Colonic mucosa (tissue), 4 donors: ENCODE results near the gene LTBP2. TPM values are rescaled to one million over a fixed set of nuclear protein-coding genes. Genes with fewer than 3 reads are reported as not detected.

Experiments
- DNase-seq: peaks from one replicate; pipeline ENCODE4 v3.0.0-alpha.2; 2020
- H3K27ac ChIP-seq: fragments of 200-600 bp; one replicate; pipeline ENCODE4 v1.8.0; 2021
- H3K27me3 ChIP-seq: fragments of 200-600 bp; one replicate; pipeline ENCODE4 v1.8.0; 2021
- H3K36me3 ChIP-seq: fragments of 200-600 bp; one replicate; pipeline ENCODE4 v1.8.0; 2021
- H3K4me1 ChIP-seq: fragments of 200-600 bp; one replicate; pipeline ENCODE4 v1.8.0; 2021; ENCODE audit warnings: mild to moderate bottlenecking
- H3K4me3 ChIP-seq: fragments of 200-600 bp; one replicate; pipeline ENCODE4 v1.8.0; 2021
- H3K9ac ChIP-seq, 2 donors: one replicate each; pipeline ENCODE4 v1.7.0; 2013; ENCODE audit warnings: control low read depth in 2 of 2, low read depth in 2 of 2, low read length in 2 of 2
- H3K9me3 ChIP-seq: fragments of 200-600 bp; one replicate; pipeline ENCODE4 v1.8.0; 2021
- CTCF ChIP-seq: fragments of 200-600 bp; IDR thresholded peaks from one replicate; pipeline ENCODE4 v1.8.0; 2022; ENCODE audit warnings: antibody characterized with exemption, mild to moderate bottlenecking
- intact Hi-C: fragments of 100-400 bp; cut with DNase I; formaldehyde crosslinking; loops from one replicate; pipeline ENCODE4 v1.14.1; 2022
- total RNA-seq, 2 donors: library from RNA; stranded (reverse); fragmentation: NEBNext Ultra II Directional in 1 of 2; extraction: Animal tissue kit (Norgen Biotek cat#: 25700) in 1 of 2; gene quantifications; one replicate each; pipeline ENCODE4 v1.2.1, GENCODE V29; 2021
- donor health status: healthy.
- donor health status: DM: no; HTN: no; CAD: no.
- donor health status: DM: no; HTN: no; CAD: no.

LTBP2 gene
- total RNA-seq, 2 donors from 2014 or later = 1.9 to 3.7 TPM

DNA sequence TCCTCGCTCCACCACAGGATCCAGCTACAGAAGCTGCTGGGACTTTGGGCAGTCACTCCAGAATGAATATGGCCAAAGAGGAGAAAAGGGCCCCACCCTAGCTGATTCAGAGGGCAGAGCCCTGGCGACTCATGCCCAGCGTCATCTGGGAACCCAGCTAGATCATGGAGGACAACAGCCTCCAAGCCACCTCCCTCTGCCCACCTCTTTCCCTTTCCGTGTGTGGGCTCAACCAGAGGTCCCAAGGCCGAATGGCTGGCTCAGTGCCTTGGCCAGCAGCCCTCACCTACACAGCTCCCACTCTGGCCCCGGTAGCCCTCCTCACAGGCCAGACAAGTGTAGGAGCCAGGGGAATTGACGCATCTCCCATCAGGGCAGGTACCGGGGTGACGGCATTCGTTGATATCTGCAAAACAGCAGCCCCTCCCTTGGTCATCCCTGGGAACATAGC is 101.1 kb downstream of the LTBP2 start:
- Histone ChIP-seq H3K9me3 (no peaks in the 10 kb centered on the region), H3K27ac (no peak overlapping the region), H3K9ac (no peak overlapping the region), H3K4me3 (no peak overlapping the region), H3K27me3 (no peaks in the 10 kb centered on the region), H3K36me3 (no peaks in the 10 kb centered on the region), H3K4me1 (no peaks in the 10 kb centered on the region)
- no peak for TF ChIP-seq CTCF
- no peak for DNase-seq
- intact Hi-C loops = no loop called here

GRCh38 chr14:74510223-74510931 is 101.7 kb downstream of the LTBP2 start:
- intact Hi-C loops = no loop called here
- H3K9ac ChIP-seq = no peak overlapping the region
- no peak for TF ChIP-seq CTCF

GRCh38 chr14:74509587-74510222 is 102.3 kb downstream of the LTBP2 start:
- intact Hi-C loops = no loop called here
- no peaks in the 10 kb centered on the region for H3K4me1 ChIP-seq
- H3K36me3 ChIP-seq = no peaks in the 10 kb centered on the region
- H3K27me3 ChIP-seq = no peaks in the 10 kb centered on the region
- DNase-seq = no peak
- H3K27ac ChIP-seq = no peak overlapping the region
- no peak overlapping the region for H3K4me3 ChIP-seq
- H3K9me3 ChIP-seq = no peaks in the 10 kb centered on the region
- no peak overlapping the region for H3K9ac ChIP-seq
- no peak for TF ChIP-seq CTCF

More at GRCh38 chr14:74510223-74510931, 101.7 kb downstream of the LTBP2 start:
- H3K9me3 ChIP-seq = no peaks in the 10 kb centered on the region
- DNase-seq = no peak
- H3K27ac ChIP-seq = no peak overlapping the region
- H3K4me3 ChIP-seq = no peak overlapping the region
- H3K4me1 ChIP-seq = no peaks in the 10 kb centered on the region
- H3K36me3 ChIP-seq = no peaks in the 10 kb centered on the region
- no peaks in the 10 kb centered on the region for H3K27me3 ChIP-seq

GRCh38 chr14:74508844-74509428 is 103.1 kb downstream of the LTBP2 start:
- no peak for TF ChIP-seq CTCF
- no peak for DNase-seq
- Histone ChIP-seq H3K36me3 (no peaks in the 10 kb centered on the region), H3K27me3 (no peaks in the 10 kb centered on the region), H3K27ac (no peak overlapping the region), H3K4me3 (no peak overlapping the region), H3K9me3 (no peaks in the 10 kb centered on the region), H3K4me1 (no peaks in the 10 kb centered on the region), H3K9ac (no peak overlapping the region)
- intact Hi-C loops = no loop called here

DNA sequence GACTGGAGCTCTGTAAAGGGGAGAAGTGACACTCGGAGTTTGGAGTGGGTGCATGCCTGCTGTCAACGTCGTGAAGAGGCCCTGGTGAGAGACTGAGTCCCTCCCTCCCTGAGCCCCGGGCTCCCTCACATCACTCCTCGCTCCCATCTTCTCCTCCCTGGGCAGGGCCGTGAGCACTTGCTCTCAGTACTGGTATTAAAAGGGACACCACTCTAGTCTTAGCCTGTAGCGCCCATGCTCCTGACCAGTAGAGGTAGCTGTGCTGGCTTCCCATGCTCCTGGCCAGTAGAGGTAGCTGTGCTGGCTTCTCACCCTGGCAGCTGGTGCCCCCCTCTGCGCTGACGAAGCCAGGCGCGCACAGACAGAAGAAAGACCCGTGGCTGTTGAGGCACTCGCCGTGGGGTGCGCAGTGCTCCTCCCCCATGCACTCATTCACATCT is 103.7 kb downstream of the LTBP2 start:
- no peak for TF ChIP-seq CTCF
- intact Hi-C loops = no loop called here
- Histone ChIP-seq H3K36me3 (no peaks in the 10 kb centered on the region), H3K27me3 (no peaks in the 10 kb centered on the region), H3K9me3 (no peaks in the 10 kb centered on the region), H3K9ac (no peak overlapping the region), H3K27ac (no peak overlapping the region), H3K4me3 (no peak overlapping the region), H3K4me1 (no peaks in the 10 kb centered on the region)
- no peak for DNase-seq
